ENCODE results near the gene MED28. TPM values are rescaled to one million over a fixed set of nuclear protein-coding genes. Genes with fewer than 3 reads are reported as not detected.
"Not testable (repeated sequence)": the region's sequence is repeated elsewhere in the genome, so short reads cannot be mapped to it uniquely, and the experiment has no call there.

The MED28 gene, protein sequence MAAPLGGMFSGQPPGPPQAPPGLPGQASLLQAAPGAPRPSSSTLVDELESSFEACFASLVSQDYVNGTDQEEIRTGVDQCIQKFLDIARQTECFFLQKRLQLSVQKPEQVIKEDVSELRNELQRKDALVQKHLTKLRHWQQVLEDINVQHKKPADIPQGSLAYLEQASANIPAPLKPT
- total RNA-seq: 10 to 100 TPM; 55.2 to 58.4 TPM

DNA sequence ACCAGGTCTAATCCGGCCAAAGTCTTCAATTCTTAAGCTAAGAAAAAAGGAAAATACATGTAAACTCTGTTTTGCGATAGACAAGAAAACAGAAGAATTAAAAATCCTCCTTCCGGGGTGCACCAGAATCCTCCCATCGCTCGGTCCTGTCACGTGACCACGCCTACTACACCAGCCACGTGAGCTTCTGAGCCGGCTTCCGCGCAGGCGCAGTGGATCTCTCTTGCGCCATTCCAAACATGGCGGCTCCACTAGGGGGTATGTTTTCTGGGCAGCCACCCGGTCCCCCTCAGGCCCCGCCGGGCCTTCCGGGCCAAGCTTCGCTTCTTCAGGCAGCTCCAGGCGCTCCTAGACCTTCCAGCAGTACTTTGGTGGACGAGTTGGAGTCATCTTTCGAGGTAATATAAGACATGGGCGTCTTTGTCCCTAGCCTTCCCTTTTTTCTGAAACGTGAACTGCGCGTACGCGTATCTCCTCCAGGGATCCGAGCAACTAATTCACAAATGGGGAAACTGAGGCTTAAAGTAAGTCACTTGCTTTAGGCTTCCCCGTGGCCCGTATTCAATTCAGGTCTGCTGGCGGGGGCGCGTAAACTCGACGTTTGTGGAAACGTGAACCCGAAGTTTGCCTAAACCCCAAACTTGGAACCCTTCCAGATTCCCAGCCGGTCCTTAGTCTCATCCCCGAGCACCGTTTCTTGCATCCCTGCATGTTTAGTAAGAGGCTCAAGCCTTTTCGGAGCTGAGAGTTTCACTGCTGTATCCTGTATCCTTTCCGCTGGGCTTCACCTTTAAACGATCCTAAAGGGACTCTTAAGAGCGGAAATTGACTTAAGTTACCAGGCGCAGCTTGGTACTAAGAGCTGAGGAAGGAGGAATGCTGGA is at the start of gene MED28:
TSS of gene MED28 (plus strand) at position 226 of the 884 bp plus-strand sequence. CDS start at position 240, 14 bp downstream.
- DNase-seq (peak; percentile 97), ATAC-seq (peak; percentile 85)
- Mint-ChIP-seq H3K27ac (peak within 1 kb of the TSS; percentile 97), H3K27me3 (ENCODE audit: low read depth) (no peaks in the 10 kb centered on the region), H3K4me3 (peak within 1 kb of the TSS; percentile 99), H3K36me3 (ENCODE audit: low read depth) (peaks cover 41% of the 10 kb centered on the region), H3K4me1 (ENCODE audit: low read depth) (peaks cover 51% of the 10 kb centered on the region), H3K9me3 (ENCODE audit: insufficient read depth) (no peaks in the 10 kb centered on the region)
- ChIA-PET CTCF (interaction anchor here (1.0 to 4.0 kb wide), 7 partner anchors 9 to 199 kb away, joined by 3 to 21 read pairs (median 4); no protein-coding TSS in a partner anchor), POLR2A (interaction anchor here (0.6 to 6.2 kb wide), 21 partner anchors 9 to 405 kb away, joined by 3 to 79 read pairs (median 3); partner anchors contain the start of genes DCAF16, LAP3 and NCAPG)

- POLR2A ChIA-PET: no interaction called here
- Mint-ChIP-seq H3K36me3 (ENCODE audit: low read depth) (no peaks in the 10 kb centered on the region), H3K27me3 (ENCODE audit: low read depth) (peaks cover 9% of the 10 kb centered on the region), H3K27ac (no peak overlapping the region), H3K4me1 (ENCODE audit: low read depth) (no peaks in the 10 kb centered on the region), H3K4me3 (no peak overlapping the region), H3K9me3 (ENCODE audit: insufficient read depth) (no peaks in the 10 kb centered on the region)
- no peak for DNase-seq
- CTCF ChIA-PET: no interaction called here
- no peak for ATAC-seq
Observed at GRCh38 chr4:17565846-17566245, 48.6 kb upstream of the MED28 start.

GRCh38 chr4:17567271-17567670 is 47.2 kb upstream of the MED28 start:
- no peaks in the 10 kb centered on the region for H3K9me3 Mint-ChIP-seq (ENCODE audit: insufficient read depth)
- no peak for DNase-seq
- ChIA-PET CTCF (interaction anchor here (1.0 to 1.6 kb wide), 2 partner anchors 18 to 95 kb away, joined by 3 read pairs; no protein-coding TSS in a partner anchor), POLR2A (interaction anchor here (1.2 kb wide), 1 partner anchor 10 kb away, joined by 5 read pairs; the partner anchor contains the start of gene LAP3)
- H3K4me1 Mint-ChIP-seq (ENCODE audit: low read depth): no peaks in the 10 kb centered on the region
- no peaks in the 10 kb centered on the region for H3K36me3 Mint-ChIP-seq (ENCODE audit: low read depth)
- H3K27me3 Mint-ChIP-seq (ENCODE audit: low read depth): peaks cover 9% of the 10 kb centered on the region
- ATAC-seq: no peak
- no peak overlapping the region for H3K27ac Mint-ChIP-seq
- H3K4me3 Mint-ChIP-seq: no peak overlapping the region

DNA sequence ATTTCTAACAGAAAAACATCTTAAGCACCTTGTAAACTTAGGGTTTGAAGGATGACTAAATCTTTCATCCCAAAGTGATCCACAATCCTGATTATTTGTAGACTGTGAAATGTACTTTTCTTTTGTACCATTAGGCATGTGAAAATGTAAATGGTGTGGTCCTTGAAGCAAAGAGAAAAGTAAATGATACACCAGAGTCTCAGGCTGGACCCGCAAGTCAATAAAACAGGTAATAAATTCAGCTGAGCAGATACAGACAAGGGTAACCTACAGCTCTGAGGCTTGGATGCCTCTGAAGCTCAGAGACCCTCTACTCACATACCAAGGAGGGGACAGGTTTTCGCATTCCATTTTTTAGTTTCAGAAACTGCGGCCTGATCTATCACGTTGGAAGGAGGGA is 40.2 kb upstream of the MED28 start:
- peaks cover 14% of the 10 kb centered on the region for H3K36me3 Mint-ChIP-seq (ENCODE audit: low read depth)
- DNase-seq: no peak
- CTCF ChIA-PET: interaction anchor here (3.4 kb wide), 1 partner anchor 25 kb away, joined by 22 read pairs; no protein-coding TSS in a partner anchor
- H3K4me3 Mint-ChIP-seq: no peak overlapping the region
- POLR2A ChIA-PET: interaction anchor here (1.0 to 4.5 kb wide), 2 partner anchors 41 to 236 kb away, joined by 3 to 79 read pairs; partner anchors contain the start of gene MED28
- H3K27me3 Mint-ChIP-seq (ENCODE audit: low read depth): no peaks in the 10 kb centered on the region
- no peak for ATAC-seq
- peak overlapping the region; percentile 51 for H3K27ac Mint-ChIP-seq
- peaks cover 19% of the 10 kb centered on the region for H3K4me1 Mint-ChIP-seq (ENCODE audit: low read depth)
- no peaks in the 10 kb centered on the region for H3K9me3 Mint-ChIP-seq (ENCODE audit: insufficient read depth)

DNA sequence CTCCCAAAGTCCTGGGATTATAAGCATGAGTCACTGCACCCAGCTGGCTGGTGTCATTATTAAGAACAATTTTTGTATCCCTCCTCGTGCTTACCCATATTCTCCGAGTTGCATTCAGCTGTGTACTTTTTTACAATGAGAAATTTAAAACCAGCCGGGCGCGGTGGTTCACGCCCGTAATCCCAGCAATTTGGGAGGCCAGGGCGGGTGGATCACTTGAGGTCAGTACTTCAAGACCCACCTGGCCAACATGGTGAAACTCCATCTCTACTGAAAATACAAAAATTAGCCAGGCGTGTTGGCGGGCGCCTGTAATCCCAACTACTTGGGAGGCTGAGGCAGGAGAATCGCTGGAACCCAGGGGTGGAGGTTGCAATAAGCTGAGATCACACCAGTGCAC is 39.3 kb upstream of the MED28 start:
- ATAC-seq; DNase-seq; H3K27me3 Mint-ChIP-seq (ENCODE audit: low read depth); H3K9me3 Mint-ChIP-seq (ENCODE audit: insufficient read depth); H3K4me3 Mint-ChIP-seq; H3K27ac Mint-ChIP-seq: not testable (repeated sequence)
- ChIA-PET CTCF (interaction anchor here (0.7 to 3.4 kb wide), 2 partner anchors 26 to 58 kb away, joined by 3 to 22 read pairs; no protein-coding TSS in a partner anchor), POLR2A (interaction anchor here (4.5 kb wide), 1 partner anchor 40 kb away, joined by 79 read pairs; the partner anchor contains the start of gene MED28)
- Mint-ChIP-seq H3K4me1 (ENCODE audit: low read depth) (peaks cover 28% of the 10 kb centered on the region), H3K36me3 (ENCODE audit: low read depth) (peaks cover 24% of the 10 kb centered on the region)

DNA sequence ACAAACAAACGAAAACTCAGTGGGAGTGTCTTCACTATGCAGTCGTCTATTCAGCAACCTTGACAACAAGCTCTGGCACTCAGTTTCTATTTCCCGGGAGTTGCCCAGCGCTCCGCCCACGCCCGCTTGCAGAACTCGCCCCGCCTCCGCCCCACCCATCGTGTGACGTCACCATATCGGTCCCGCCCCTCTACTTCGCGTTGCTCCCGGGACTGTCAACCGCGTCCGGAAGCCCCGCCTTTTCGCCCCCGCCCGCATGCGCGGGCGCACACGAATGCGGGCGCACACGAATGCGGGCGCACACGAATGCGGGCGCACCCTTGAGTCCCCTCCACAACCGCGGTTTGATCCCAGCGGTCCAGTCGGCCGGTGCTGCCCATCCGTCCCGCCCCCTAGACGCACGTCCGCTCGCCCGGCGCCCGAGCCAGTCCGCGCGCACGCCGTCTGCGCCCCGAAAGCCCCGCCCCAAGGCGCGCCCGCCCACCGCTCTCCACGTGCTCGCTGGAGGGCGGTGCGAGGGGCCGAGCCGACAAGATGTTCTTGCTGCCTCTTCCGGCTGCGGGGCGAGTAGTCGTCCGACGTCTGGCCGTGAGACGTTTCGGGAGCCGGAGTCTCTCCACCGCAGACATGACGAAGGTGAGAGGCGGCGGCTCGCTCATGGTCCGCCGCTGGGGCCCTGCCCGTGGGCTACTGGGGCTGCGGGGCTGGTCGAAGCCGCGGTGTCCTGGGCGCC is 37.3 kb upstream of the MED28 start, which contains the start of gene LAP3:
TSS of gene LAP3 (plus strand) at position 267 of the 733 bp plus-strand sequence. CDS start at position 535, 268 bp downstream.
- peak within 1 kb of the TSS; percentile 95 for H3K4me3 Mint-ChIP-seq
- H3K9me3 Mint-ChIP-seq (ENCODE audit: insufficient read depth): no peaks in the 10 kb centered on the region
- peaks cover 43% of the 10 kb centered on the region for H3K36me3 Mint-ChIP-seq (ENCODE audit: low read depth)
- CTCF ChIA-PET: interaction anchor here (0.7 to 3.4 kb wide), 4 partner anchors 28 to 240 kb away, joined by 3 to 22 read pairs (median 6); no protein-coding TSS in a partner anchor
- POLR2A ChIA-PET: interaction anchor here (0.6 to 4.5 kb wide), 16 partner anchors 8 to 1965 kb away, joined by 3 to 79 read pairs (median 3); partner anchors contain the start of genes DCAF16, LCORL, MED28 and NCAPG
- no peaks in the 10 kb centered on the region for H3K27me3 Mint-ChIP-seq (ENCODE audit: low read depth)
- H3K4me1 Mint-ChIP-seq (ENCODE audit: low read depth): peaks cover 43% of the 10 kb centered on the region
- peak within 1 kb of the TSS; percentile 99 for H3K27ac Mint-ChIP-seq
- ATAC-seq: peak; percentile 88
- peak; percentile 99 for DNase-seq

- POLR2A ChIA-PET: interaction anchor here (0.6 to 4.5 kb wide), 17 partner anchors 9 to 235 kb away, joined by 3 to 79 read pairs (median 3); partner anchors contain the start of genes DCAF16, MED28 and NCAPG
- DNase-seq (peak; percentile 53), ATAC-seq (peak; percentile 18)
- Mint-ChIP-seq H3K27ac (peak overlapping the region; percentile 99), H3K4me3 (peak overlapping the region; percentile 95), H3K36me3 (ENCODE audit: low read depth) (peaks cover 46% of the 10 kb centered on the region), H3K27me3 (ENCODE audit: low read depth) (no peaks in the 10 kb centered on the region), H3K9me3 (ENCODE audit: insufficient read depth) (no peaks in the 10 kb centered on the region), H3K4me1 (ENCODE audit: low read depth) (peaks cover 45% of the 10 kb centered on the region)
- CTCF ChIA-PET: interaction anchor here (1.1 to 2.1 kb wide), 5 partner anchors 29 to 239 kb away, joined by 3 to 7 read pairs (median 4); partner anchors contain the start of genes DCAF16 and MED28
Observed at GRCh38 chr4:17577665-17578481, 36.6 kb upstream of the MED28 start.

GRCh38 chr4:17578482-17578891 is 36.0 kb upstream of the MED28 start:
- ChIA-PET CTCF (interaction anchor here (1.1 to 2.1 kb wide), 5 partner anchors 30 to 239 kb away, joined by 3 to 7 read pairs (median 4); partner anchors contain the start of genes DCAF16 and MED28), POLR2A (interaction anchor here (0.6 to 4.5 kb wide), 14 partner anchors 8 to 234 kb away, joined by 3 to 79 read pairs (median 3); partner anchors contain the start of genes DCAF16, MED28 and NCAPG)
- peak overlapping the region; percentile 99 for H3K27ac Mint-ChIP-seq
- peaks cover 52% of the 10 kb centered on the region for H3K36me3 Mint-ChIP-seq (ENCODE audit: low read depth)
- DNase-seq (peak; percentile 47), ATAC-seq (peak; percentile 17)
- H3K9me3 Mint-ChIP-seq (ENCODE audit: insufficient read depth): no peaks in the 10 kb centered on the region
- no peaks in the 10 kb centered on the region for H3K27me3 Mint-ChIP-seq (ENCODE audit: low read depth)
- H3K4me3 Mint-ChIP-seq: peak overlapping the region; percentile 95
- H3K4me1 Mint-ChIP-seq (ENCODE audit: low read depth): peaks cover 45% of the 10 kb centered on the region

GRCh38 chr4:17580969-17581368 is 33.5 kb upstream of the MED28 start:
- H3K4me1 Mint-ChIP-seq (ENCODE audit: low read depth): peaks cover 41% of the 10 kb centered on the region
- no peaks in the 10 kb centered on the region for H3K27me3 Mint-ChIP-seq (ENCODE audit: low read depth)
- ATAC-seq (no peak), DNase-seq (no peak)
- no peak overlapping the region for H3K27ac Mint-ChIP-seq
- ChIA-PET POLR2A (no interaction called here), CTCF (interaction anchor here (1.0 to 1.2 kb wide), 2 partner anchors 28 to 33 kb away, joined by 3 read pairs; no protein-coding TSS in a partner anchor)
- no peaks in the 10 kb centered on the region for H3K9me3 Mint-ChIP-seq (ENCODE audit: insufficient read depth)
- peaks cover 72% of the 10 kb centered on the region for H3K36me3 Mint-ChIP-seq (ENCODE audit: low read depth)
- H3K4me3 Mint-ChIP-seq: no peak overlapping the region

DNA sequence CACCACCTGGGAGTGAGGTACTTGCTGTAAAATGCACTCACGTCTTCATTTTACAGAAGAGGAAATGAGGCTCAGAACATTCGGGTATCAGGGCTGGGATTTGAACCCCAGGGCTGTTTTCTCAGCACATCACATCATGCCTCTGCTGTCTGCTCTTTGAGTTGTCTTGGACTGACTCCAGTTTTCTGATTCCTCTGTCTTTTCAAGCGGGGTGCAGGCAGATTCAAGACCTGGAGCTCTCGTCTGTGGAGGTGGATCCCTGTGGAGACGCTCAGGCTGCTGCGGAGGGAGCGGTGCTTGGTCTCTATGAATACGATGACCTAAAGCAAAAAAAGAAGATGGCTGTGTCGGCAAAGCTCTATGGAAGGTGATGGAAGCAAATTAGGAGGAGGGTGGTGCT is 31.2 kb upstream of the MED28 start:
- H3K4me1 Mint-ChIP-seq (ENCODE audit: low read depth): peaks cover 37% of the 10 kb centered on the region
- ChIA-PET CTCF (interaction anchor here (0.6 to 1.3 kb wide), 2 partner anchors 34 to 234 kb away, joined by 3 to 4 read pairs; no protein-coding TSS in a partner anchor), POLR2A (interaction anchor here (0.7 to 2.0 kb wide), 3 partner anchors 11 to 31 kb away, joined by 3 to 5 read pairs (median 3); partner anchors contain the start of gene MED28)
- DNase-seq (no peak), ATAC-seq (no peak)
- H3K27me3 Mint-ChIP-seq (ENCODE audit: low read depth): no peaks in the 10 kb centered on the region
- H3K9me3 Mint-ChIP-seq (ENCODE audit: insufficient read depth): no peaks in the 10 kb centered on the region
- peaks cover 83% of the 10 kb centered on the region for H3K36me3 Mint-ChIP-seq (ENCODE audit: low read depth)
- no peak overlapping the region for H3K27ac Mint-ChIP-seq
- no peak overlapping the region for H3K4me3 Mint-ChIP-seq

Measured in activated CD8-positive, alpha-beta T cell treated with anti-CD3 and anti-CD28 coated beads, Interleukin-2, amount 10 ng/mL, durations not matched to agents 7 days and 5 days (primary cell).